T-helper 1 cell treated with Interleukin-12 subunit alpha and Interleukin-12 subunit beta and Interleukin-4 antibody, amounts not matched to agents 30 μg/mL and 1 μg/mL, for 36 hours (primary cell): ENCODE data around the gene SIGLEC1.

Experiments used
- H3K27ac Mint-ChIP-seq: one replicate; pipeline ENCODE4 v1.8.0; 2021; ENCODE audit warnings: mild to moderate bottlenecking, mixed read lengths
- H3K27me3 Mint-ChIP-seq: one replicate; pipeline ENCODE4 v1.8.0; 2021; ENCODE audit warnings: low read depth, mixed read lengths
- H3K36me3 Mint-ChIP-seq: one replicate; pipeline ENCODE4 v1.8.0; 2021; ENCODE audit warnings: low read depth, mixed read lengths
- H3K4me1 Mint-ChIP-seq: one replicate; pipeline ENCODE4 v1.8.0; 2021; ENCODE audit warnings: low read depth, mixed read lengths
- H3K4me3 Mint-ChIP-seq: one replicate; pipeline ENCODE4 v1.8.0; 2021; ENCODE audit warnings: mild to moderate bottlenecking, moderate library complexity, mixed read lengths
- H3K9me3 Mint-ChIP-seq: one replicate; pipeline ENCODE4 v1.8.0; 2021; ENCODE audit warnings: mixed read lengths

The SIGLEC1 gene

DNA sequence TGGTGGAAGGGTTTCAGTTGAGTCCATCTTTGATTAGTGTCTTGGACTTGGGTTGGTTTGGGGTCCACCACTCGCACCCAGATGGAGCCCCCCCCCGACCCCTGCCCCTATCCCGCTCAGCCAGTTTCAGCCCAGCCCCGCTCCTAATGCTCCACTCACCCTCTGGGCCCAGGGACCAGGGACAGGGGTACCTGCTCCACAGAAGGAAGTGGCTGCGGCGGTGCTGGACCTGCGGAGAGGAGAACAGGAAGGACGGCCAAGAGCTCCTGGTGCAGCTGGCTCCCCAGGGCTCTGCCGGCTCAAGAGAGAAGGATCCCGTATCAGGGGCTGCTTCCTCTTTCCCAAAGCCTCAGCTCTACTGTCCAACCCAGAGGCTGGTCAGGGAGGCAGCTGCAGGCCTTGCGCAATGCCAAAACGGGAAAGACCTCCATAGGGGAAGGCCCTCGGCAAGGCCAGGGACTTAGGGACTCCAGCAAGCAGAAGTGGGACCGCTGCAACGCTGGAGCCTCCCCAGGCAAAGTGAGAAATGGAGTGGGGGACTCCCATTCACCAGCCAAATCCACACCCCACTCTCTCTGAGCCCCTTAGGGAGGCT lies at the start of gene SIGLEC1:
Gene SIGLEC1 (minus strand): TSS at position 322 of the 595 bp plus-strand sequence. CDS start 5,472 bp downstream, outside the sequence.
- Mint-ChIP-seq H3K9me3 (no peaks in the 10 kb centered on the region), H3K4me1 (no peaks in the 10 kb centered on the region), H3K27me3 (no peaks in the 10 kb centered on the region), H3K36me3 (no peaks in the 10 kb centered on the region), H3K4me3 (no peak within 1 kb of the TSS), H3K27ac (no peak within 1 kb of the TSS)

DNA sequence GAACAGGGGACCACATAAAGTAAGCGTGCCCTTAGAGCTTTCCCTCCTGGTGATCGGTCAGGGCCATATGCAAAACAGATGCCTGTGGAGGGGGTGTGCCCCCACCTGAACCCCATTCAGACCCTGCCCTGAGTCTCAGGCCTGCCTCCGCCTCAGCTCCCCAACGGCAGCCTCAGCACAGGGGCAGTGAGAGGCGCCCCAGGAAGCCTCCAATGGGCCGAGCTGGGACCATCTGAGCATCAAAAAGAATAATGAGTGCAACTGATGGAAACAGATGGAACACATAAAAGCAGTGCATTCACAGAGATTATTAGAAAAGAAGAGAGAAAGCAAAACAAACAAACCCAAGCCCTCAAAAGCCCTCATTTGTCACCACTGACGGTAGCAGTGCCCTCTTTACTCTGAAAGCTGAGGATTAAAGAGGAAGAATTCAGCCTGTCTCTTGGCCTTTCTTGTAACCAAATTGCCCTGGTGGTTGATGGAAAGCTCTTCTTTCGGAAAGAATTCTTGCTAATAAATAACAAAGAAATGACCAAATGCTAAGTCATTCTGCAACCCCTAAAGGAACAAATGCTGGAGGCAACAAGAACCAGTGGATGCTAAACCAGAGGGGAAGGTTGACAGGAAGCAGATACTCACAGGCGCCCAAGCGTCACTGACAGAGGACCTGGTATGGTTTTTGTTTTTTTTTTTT lies 48.4 kb upstream of the SIGLEC1 start:
- H3K27ac Mint-ChIP-seq = no peak overlapping the region
- H3K4me1 Mint-ChIP-seq = peaks cover 5% of the 10 kb centered on the region
- no peaks in the 10 kb centered on the region for H3K27me3 Mint-ChIP-seq
- H3K9me3 Mint-ChIP-seq = no peaks in the 10 kb centered on the region
- H3K36me3 Mint-ChIP-seq = peaks cover 3% of the 10 kb centered on the region
- no peak overlapping the region for H3K4me3 Mint-ChIP-seq

DNA sequence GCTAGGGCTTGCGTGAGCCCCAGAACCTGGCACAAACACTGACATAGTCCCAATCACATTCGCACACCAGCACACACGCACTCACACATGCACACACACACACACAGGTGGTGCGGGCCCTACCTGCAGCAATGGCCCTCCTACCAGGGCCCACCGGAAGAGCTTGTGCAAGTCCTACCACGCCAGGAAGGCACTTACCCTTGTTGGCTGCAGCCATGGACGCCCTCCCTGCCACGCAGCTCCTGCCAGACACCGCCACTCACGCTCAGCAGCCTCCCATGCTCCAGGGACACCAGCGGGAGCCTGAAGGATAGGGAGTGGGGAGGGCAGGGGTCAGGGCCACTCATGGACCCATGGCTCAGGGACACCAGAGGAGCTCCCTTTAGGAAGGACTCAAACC lies 47.5 kb upstream of the SIGLEC1 start:
- H3K36me3 Mint-ChIP-seq = peaks cover 3% of the 10 kb centered on the region
- peaks cover 5% of the 10 kb centered on the region for H3K4me1 Mint-ChIP-seq
- H3K9me3 Mint-ChIP-seq = no peaks in the 10 kb centered on the region
- no peak overlapping the region for H3K27ac Mint-ChIP-seq
- H3K4me3 Mint-ChIP-seq = no peak overlapping the region
- no peaks in the 10 kb centered on the region for H3K27me3 Mint-ChIP-seq

DNA sequence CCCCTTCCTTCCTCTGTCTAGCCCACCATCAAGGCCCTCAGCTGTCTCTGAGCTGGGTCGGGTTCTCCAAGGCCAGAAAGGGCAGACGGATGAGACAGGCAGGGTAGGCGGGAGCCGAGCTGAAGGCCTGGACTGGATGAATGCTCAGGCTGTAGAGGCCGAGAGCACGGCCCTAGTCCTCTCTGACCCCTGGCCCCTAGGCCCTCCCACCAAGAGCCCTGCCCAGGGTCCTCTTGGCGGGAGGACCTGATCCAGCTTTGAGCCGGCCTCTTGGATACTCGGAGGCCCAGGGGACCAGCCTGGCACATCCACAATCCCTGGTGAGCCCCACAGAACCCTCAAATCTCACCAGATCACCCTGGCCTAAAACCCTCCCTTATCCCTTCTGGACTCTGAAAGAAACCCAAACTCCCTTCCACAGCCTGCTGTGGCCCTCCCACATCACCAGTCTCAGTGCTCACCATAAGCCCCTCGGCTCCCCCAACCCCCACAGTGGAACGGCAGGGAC lies 47.0 kb upstream of the SIGLEC1 start:
- peaks cover 3% of the 10 kb centered on the region for H3K36me3 Mint-ChIP-seq
- no peak overlapping the region for H3K4me3 Mint-ChIP-seq
- H3K27ac Mint-ChIP-seq = no peak overlapping the region
- H3K27me3 Mint-ChIP-seq = no peaks in the 10 kb centered on the region
- H3K4me1 Mint-ChIP-seq = peaks cover 3% of the 10 kb centered on the region
- H3K9me3 Mint-ChIP-seq = no peaks in the 10 kb centered on the region

DNA sequence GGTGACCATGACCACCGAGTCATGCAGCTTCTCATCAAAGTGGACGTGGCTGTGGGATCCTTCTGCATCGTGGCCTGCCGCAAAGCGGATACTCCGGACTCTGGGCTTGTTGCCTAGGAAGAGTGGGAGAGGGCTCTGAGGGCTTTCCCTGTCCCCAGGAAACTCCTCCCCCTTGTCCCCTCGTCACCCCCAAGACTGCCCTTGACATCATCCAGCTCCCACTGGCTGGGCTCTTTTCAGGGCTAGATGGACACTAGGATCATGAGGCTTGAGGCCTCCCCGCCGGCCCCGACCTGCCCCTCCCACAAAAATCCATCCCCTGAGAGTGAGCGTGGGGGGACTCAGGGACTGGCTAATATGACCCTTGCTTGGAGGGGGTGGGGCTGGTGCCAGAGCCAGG lies 46.2 kb upstream of the SIGLEC1 start:
- H3K9me3 Mint-ChIP-seq = no peaks in the 10 kb centered on the region
- H3K36me3 Mint-ChIP-seq = peaks cover 3% of the 10 kb centered on the region
- no peaks in the 10 kb centered on the region for H3K27me3 Mint-ChIP-seq
- H3K4me1 Mint-ChIP-seq = peaks cover 1% of the 10 kb centered on the region
- H3K4me3 Mint-ChIP-seq = no peak overlapping the region
- no peak overlapping the region for H3K27ac Mint-ChIP-seq

DNA sequence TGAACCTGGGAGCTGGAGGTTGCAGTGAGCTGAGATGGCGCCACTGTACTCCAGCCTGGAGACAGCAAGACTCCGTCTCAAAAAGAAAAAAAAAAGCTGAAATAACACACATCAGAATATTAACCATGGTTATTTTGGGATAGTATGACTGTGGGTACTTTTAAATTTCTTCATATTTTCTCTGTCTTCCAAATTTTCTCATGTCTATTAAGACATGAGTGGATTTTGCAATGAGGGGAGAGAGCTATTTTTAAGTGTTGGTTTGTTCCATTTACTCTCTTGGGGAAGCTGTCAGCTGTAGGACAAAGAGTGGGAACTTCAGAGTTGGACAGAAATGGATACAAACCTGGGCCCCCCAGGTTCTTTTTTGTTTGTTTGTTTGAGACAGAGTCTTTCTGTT lies 44.9 kb upstream of the SIGLEC1 start:
- H3K4me1 Mint-ChIP-seq = peaks cover 1% of the 10 kb centered on the region
- H3K27ac Mint-ChIP-seq = no peak overlapping the region
- H3K9me3 Mint-ChIP-seq = no peaks in the 10 kb centered on the region
- peaks cover 3% of the 10 kb centered on the region for H3K36me3 Mint-ChIP-seq
- no peaks in the 10 kb centered on the region for H3K27me3 Mint-ChIP-seq
- H3K4me3 Mint-ChIP-seq = no peak overlapping the region

DNA sequence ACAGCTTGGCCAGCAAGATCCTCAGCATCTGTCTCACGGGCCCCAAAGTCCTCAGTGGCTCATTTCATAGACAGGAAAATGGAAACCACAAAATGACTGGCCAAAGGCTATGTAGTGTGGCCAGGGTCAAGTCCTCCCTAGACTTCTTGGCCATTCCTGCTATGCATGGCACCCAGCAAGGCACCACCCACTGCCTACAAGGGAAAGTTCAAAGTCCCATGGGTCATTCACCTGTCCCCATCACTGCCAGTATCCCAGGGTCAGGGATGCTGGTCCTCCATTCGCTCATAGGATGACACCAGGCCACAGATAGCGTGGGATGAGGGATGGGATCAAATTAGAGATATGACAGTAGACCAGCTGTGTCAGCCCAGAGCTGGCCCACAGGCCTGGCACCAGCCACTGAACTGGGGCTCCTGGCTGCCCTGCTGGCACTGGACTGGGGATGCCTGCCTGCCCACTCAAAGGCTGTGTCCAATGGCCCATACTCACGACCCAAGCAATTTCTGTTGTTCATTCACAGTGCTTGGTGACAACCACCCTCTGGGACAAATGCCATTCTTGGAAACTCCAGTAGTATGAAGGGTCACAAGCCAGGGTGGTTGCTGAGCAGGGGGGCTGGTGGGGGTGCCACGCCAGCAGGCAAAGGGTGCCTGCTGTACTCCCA lies 43.5 kb upstream of the SIGLEC1 start:
- no peak overlapping the region for H3K4me3 Mint-ChIP-seq
- H3K36me3 Mint-ChIP-seq = peaks cover 3% of the 10 kb centered on the region
- no peaks in the 10 kb centered on the region for H3K9me3 Mint-ChIP-seq
- no peaks in the 10 kb centered on the region for H3K27me3 Mint-ChIP-seq
- H3K4me1 Mint-ChIP-seq = peaks cover 3% of the 10 kb centered on the region
- no peak overlapping the region for H3K27ac Mint-ChIP-seq

DNA sequence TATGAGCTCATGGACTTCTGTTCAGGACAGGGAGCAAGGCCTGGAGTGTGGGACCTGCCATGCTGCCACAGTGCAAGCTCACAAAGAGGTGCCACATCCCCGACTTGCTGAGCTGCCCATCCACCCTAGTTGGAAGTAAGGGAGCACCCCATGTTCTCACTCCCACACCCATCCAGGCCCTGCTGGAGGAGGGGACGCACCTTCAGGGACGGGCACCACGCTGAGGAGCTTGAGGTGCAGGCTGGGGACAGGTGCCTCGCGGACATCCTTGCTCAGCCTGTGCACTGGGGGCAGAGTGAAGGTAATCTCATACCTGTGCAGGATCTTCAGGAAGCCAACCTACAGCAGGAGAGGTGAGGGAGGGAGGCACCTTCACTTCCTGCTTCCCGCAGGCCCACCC lies 42.9 kb upstream of the SIGLEC1 start:
- Mint-ChIP-seq H3K36me3 (peaks cover 3% of the 10 kb centered on the region), H3K27me3 (no peaks in the 10 kb centered on the region), H3K9me3 (no peaks in the 10 kb centered on the region), H3K4me1 (peaks cover 3% of the 10 kb centered on the region), H3K4me3 (no peak overlapping the region), H3K27ac (no peak overlapping the region)

DNA sequence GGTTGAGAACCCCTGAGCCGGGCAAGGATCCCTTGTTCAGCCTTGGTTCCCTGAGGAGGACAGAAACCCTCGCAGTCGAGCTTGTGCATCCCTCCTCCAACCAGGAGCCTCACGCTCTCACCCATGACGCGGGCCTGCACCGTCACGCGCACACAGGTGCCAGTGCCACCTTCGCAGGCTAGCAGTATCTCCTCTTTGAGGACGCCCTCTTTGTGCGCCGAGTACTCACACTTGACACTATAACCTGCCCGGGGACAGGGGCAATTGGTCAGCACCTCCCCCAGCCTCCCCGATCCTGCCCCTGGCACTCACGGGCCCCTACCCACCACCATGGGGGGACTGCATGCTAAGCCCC lies 41.9 kb upstream of the SIGLEC1 start:
- Mint-ChIP-seq H3K27ac (no peak overlapping the region), H3K4me3 (no peak overlapping the region), H3K4me1 (peaks cover 2% of the 10 kb centered on the region), H3K9me3 (no peaks in the 10 kb centered on the region), H3K36me3 (peaks cover 1% of the 10 kb centered on the region), H3K27me3 (no peaks in the 10 kb centered on the region)

DNA sequence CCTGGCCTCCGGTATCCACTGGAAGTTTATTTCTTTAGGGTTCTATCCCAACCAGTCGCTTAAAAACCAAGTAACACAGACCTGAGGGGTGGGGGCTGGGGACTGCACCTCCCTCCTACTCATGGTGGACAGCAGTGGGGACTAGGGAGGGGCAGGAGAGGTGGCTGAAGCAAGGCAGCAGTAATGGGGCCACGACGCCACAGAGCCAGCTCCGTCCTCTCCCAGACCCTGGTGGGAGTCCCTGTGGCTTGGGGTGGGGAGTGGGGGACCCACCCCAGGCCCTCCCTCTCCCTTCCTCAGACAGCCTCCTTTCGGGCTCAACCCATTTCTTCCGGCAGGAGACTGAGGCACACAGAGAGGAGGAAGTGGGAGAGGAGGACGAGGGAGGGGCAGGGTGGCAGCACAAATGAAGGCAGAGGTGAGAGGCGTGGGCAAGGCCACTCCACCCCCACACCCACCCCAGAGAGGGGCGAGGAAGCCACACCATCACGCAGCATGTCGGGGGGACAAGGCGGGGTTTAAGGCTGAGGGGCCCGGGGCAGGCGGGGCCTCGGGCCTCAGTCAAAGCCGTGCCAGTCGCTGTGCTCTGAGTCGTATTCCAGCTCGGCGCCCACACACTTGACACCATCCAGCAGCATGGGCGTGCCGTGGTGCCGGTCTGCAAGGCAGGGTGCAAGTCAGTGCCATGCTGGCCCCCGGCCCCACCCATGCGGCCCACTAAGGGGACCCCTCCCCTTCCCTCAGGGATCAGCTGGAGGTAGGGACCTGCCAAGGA lies 41.3 kb upstream of the SIGLEC1 start:
- Mint-ChIP-seq H3K27me3 (no peaks in the 10 kb centered on the region), H3K4me3 (no peak overlapping the region), H3K9me3 (no peaks in the 10 kb centered on the region), H3K27ac (no peak overlapping the region), H3K36me3 (peaks cover 1% of the 10 kb centered on the region), H3K4me1 (peaks cover 2% of the 10 kb centered on the region)

DNA sequence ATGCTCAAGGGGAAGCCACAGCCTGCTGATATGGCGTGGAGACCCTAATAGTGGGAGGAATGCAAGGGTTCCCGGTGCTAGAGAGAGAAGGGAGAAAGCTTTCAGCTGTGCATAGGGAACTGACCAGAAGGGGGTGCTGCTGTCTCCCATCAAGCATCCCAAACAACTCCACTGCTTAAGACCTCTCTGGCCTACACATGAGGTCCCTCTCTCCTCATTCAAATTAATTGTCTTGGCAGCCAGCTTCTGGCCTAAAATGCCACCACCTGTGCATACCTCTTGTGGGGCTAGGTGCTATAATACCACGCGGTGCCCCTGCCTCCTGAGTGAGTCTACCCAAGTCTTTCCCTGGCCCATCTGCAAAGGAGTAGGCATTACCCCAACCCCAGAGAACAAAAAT lies 40.7 kb upstream of the SIGLEC1 start:
- Mint-ChIP-seq H3K4me3 (no peak overlapping the region), H3K36me3 (peaks cover 1% of the 10 kb centered on the region), H3K9me3 (no peaks in the 10 kb centered on the region), H3K4me1 (peaks cover 2% of the 10 kb centered on the region), H3K27ac (no peak overlapping the region), H3K27me3 (no peaks in the 10 kb centered on the region)

DNA sequence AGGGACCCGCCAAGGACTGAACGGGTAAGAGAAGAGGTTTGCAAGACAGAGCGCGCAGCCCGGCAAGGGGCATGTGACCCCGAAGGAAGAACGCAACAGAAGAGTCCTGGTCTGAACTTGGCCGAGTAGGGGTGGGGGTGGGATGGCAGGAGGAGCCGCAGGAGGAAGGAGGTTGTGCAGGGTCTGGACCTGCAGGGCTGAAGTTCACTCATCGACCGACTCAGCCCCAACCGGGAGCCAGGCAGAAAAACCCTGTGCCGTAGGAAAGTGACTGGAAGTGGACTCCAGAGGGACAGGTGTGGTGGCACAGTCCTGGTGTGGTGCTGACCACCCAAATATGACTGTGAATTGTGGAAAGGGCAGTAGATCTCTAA lies 40.0 kb upstream of the SIGLEC1 start:
- Mint-ChIP-seq H3K27me3 (no peaks in the 10 kb centered on the region), H3K36me3 (no peaks in the 10 kb centered on the region), H3K27ac (no peak overlapping the region), H3K4me1 (peaks cover 2% of the 10 kb centered on the region), H3K4me3 (no peak overlapping the region), H3K9me3 (no peaks in the 10 kb centered on the region)

DNA sequence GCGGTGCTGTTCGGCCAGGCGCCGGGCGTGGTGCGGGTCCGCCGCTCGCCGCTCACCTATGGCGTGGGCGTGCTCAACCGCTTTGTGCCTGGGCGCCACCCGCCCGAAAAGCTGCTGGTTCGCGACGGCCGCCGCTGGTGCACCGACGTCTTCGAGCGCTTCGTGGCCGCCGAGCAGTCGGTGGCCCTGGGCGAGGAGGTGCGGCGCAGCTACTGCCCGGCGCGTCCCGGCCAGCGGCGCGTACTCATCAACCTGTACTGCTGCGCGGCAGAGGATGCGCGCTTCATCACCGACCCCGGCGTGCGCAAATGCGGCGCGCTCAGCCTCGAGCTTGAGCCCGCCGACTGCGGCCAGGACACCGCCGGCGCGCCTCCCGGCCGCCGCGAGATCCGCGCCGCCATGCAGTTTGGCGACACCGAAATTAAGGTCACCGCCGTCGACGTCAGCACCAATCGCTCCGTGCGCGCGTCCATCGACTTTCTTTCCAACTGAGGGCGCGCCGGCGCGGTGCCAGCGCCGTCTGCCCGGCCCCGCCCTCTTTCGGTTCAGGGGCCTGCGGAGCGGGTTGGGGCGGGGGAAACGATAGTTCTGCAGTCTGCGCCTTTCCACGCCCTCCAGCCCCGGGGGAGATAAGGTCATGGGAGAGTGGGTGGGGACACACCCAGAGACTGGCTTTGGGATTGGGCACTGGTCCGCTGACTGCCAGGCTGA lies 39.4 kb upstream of the SIGLEC1 start:
- H3K27ac Mint-ChIP-seq = no peak overlapping the region
- H3K36me3 Mint-ChIP-seq = no peaks in the 10 kb centered on the region
- H3K27me3 Mint-ChIP-seq = no peaks in the 10 kb centered on the region
- H3K9me3 Mint-ChIP-seq = no peaks in the 10 kb centered on the region
- no peak overlapping the region for H3K4me3 Mint-ChIP-seq
- H3K4me1 Mint-ChIP-seq = peaks cover 2% of the 10 kb centered on the region

DNA sequence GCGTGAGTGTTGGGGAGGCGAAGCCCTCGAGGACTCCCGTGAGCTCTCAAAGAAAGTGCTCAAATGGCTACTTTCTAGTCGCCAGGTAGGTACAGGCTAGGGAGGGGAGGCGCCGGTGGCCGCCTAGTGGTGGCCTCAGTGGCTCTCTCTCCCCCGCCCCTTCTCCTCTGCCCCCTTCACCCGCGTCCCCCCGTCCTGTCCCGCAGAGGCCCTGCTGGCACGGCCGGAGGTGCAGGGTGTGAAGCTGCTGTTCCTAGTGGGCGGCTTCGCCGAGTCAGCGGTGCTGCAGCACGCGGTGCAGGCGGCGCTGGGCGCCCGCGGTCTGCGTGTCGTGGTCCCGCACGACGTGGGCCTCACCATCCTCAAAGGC lies 38.9 kb upstream of the SIGLEC1 start:
- H3K4me3 Mint-ChIP-seq = no peak overlapping the region
- H3K27ac Mint-ChIP-seq = no peak overlapping the region
- no peaks in the 10 kb centered on the region for H3K27me3 Mint-ChIP-seq
- no peaks in the 10 kb centered on the region for H3K36me3 Mint-ChIP-seq
- peaks cover 2% of the 10 kb centered on the region for H3K4me1 Mint-ChIP-seq
- no peaks in the 10 kb centered on the region for H3K9me3 Mint-ChIP-seq
